ENCODE results near the gene OLIG2.

OLIG2 gene
- long read RNA-seq, partial matches to known transcripts, result 0 of 1 reads
- long read RNA-seq, other reads (novel, unspliced or antisense), result 0 of 1 reads

- Histone ChIP-seq H3K4me3 (replicated peaks; ENCODE audit: insufficient read depth, low read length) (peak within 1 kb of the TSS; percentile 55), H3K27me3 (ENCODE audit: insufficient read depth, poor library complexity, severe bottlenecking) (no peaks in the 10 kb centered on the region), H3K27ac (replicated peaks) (peak within 1 kb of the TSS; percentile 69)
- peak; percentile 79 to 92 for DNase-seq (ENCODE audit: low read depth in 1 of 2, low spot score in 1 of 2)
- no peak for TF ChIP-seq CTCF (IDR thresholded peaks at IDR 0.05; ENCODE audit: insufficient read depth, low read length)
- TF ChIP-seq POLR2AphosphoS5 (IDR thresholded peaks at IDR 0.05; ENCODE audit: low read depth), result peak; percentile 49
- no peak for TF ChIP-seq REST (IDR thresholded peaks at IDR 0.05; ENCODE audit: insufficient replicate concordance, low read depth)
- no peak for TF ChIP-seq GABPA (IDR thresholded peaks at IDR 0.05; ENCODE audit: low read depth)
- TF ChIP-seq SPI1 (IDR thresholded peaks at IDR 0.05; ENCODE audit: borderline replicate concordance, low read depth), result no peak
Observed at GRCh38 chr21:33025489-33026442, at the start of gene OLIG2. Gene OLIG2, plus strand, starts transcription at chr21:33025935. Its CDS starts 928 bp downstream, at chr21:33026863.

- TF ChIP-seq CTCF (IDR thresholded peaks at IDR 0.05; ENCODE audit: insufficient read depth, low read length) (no peak), REST (IDR thresholded peaks at IDR 0.05; ENCODE audit: insufficient replicate concordance, low read depth) (no peak), POLR2AphosphoS5 (IDR thresholded peaks at IDR 0.05; ENCODE audit: low read depth) (no peak), GABPA (IDR thresholded peaks at IDR 0.05; ENCODE audit: low read depth) (no peak), SPI1 (IDR thresholded peaks at IDR 0.05; ENCODE audit: borderline replicate concordance, low read depth) (no peak)
- H3K4me3 ChIP-seq (replicated peaks; ENCODE audit: insufficient read depth, low read length), result no peak overlapping the region
- no peaks in the 10 kb centered on the region for H3K27me3 ChIP-seq (ENCODE audit: insufficient read depth, poor library complexity, severe bottlenecking)
- no peak overlapping the region for H3K27ac ChIP-seq (replicated peaks)
- no peak for DNase-seq (ENCODE audit: low read depth in 1 of 2, low spot score in 1 of 2)
Observed at GRCh38 chr21:32976791-32977190, 48.9 kb upstream of the OLIG2 start.

- no peak for DNase-seq (ENCODE audit: low read depth in 1 of 2, low spot score in 1 of 2)
- H3K27me3 ChIP-seq (ENCODE audit: insufficient read depth, poor library complexity, severe bottlenecking), result no peaks in the 10 kb centered on the region
- TF ChIP-seq REST (IDR thresholded peaks at IDR 0.05; ENCODE audit: insufficient replicate concordance, low read depth) (no peak), POLR2AphosphoS5 (IDR thresholded peaks at IDR 0.05; ENCODE audit: low read depth) (no peak), GABPA (IDR thresholded peaks at IDR 0.05; ENCODE audit: low read depth) (no peak), SPI1 (IDR thresholded peaks at IDR 0.05; ENCODE audit: borderline replicate concordance, low read depth) (no peak), CTCF (IDR thresholded peaks at IDR 0.05; ENCODE audit: insufficient read depth, low read length) (no peak)
- H3K27ac ChIP-seq (replicated peaks), result no peak overlapping the region
- H3K4me3 ChIP-seq (replicated peaks; ENCODE audit: insufficient read depth, low read length), result no peak overlapping the region
Observed at GRCh38 chr21:32977216-32977615, 48.5 kb upstream of the OLIG2 start.
